Activated naive CD4-positive, alpha-beta T cell (primary cell): Measurements from ENCODE around the gene FNDC3B.
"Not testable (repeated sequence)": the region's sequence is repeated elsewhere in the genome, so short reads cannot be mapped to it uniquely, and the experiment has no call there.

ENCODE experiments used
- DNase-seq, 4 experiments: peaks; one replicate each; lab custom pipeline; 2025; lab: John Stamatoyannopoulos, UW

FNDC3B gene

GRCh38 chr3:172340583-172340982, 301.2 kb downstream of the FNDC3B start:
- no peak for DNase-seq

- DNase-seq: no peak
Measured at GRCh38 chr3:172341482-172342059, 302.2 kb downstream of the FNDC3B start.

DNA sequence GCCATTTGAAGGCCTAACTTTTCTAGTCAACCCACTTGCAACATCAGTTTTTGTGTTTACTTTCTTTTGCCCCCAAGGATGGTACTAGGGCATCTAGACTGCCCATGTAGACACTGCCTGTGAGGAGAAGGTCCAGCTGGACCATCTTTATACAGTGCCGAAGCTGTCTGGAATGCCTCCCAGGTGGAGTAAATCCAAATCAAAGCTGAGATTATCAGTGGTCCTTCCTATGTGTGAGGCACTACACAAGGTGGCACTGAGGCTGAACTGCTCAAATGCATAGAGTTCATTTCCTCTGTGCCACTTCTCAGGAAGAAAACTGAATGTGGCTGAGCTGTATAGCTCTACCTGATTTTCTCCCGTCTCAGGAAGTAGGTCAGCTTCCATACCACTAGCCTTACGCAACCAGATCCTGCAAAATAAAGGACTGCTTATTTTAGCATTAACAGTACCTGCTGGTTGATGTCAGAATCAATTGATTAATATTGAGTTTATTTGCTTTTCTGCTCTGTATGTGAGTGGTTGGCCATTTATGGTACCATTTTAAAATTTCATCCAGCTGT, 302.8 kb downstream of the FNDC3B start:
- no peak for DNase-seq

DNA sequence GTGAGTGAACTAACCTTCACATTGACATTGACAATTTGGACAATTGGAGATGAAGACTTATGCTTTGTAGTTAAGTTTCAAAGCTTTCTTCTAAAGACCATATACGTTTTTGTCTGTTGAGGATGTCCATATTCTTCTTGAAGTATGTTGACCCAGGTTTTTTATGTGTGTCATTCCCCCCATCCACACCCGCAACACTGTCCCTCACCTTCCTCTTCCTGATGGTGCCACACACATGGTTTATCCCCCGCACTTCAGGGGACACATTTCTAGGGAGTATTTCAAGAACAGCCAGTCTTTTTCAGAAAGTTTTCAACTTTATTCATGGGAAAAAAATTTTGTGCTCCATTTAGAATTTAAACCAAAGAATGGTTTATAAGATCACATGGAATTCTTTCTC, 303.7 kb downstream of the FNDC3B start:
- DNase-seq: no peak

- no peak for DNase-seq
Measured at GRCh38 chr3:172343979-172344378, 304.6 kb downstream of the FNDC3B start.

- no peak for DNase-seq
Measured at GRCh38 chr3:172346161-172346560, 306.8 kb downstream of the FNDC3B start.

DNA sequence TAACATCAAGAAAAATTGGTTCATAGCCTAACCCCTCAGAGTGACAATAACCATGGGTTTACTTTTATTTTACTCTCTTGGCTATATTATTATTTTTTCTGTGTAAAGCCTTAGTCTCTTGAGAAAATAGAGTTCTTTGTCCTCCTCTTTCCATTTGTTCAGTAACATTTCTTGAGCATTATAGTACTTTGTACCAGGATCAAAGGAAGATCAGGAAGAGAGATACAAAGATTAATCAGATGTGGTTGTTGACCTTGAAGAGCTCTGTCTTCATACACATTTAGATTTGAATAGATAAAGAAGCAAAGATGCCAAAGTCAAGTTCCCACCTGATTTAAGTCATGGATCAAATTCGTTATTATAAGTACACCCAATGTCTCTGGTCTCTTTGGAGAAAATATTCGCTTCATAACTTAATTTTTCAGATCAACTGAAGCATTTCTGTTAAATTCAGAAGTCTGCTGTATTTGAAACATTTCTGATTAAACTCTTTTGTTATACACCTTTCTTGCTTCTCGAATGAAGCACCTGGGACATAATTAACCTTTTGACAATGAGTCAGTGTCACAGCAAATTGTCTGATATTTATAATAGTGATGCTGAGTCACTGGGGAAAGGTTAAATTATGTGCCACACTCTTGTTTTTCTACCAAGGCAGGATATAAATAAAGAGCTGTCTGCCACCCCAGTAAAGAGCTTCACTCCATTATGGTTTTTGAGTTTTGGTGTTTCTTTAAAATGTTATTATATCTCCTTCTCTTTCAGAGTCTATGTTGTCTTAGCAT, 308.7 kb downstream of the FNDC3B start:
- no peak for DNase-seq

DNA sequence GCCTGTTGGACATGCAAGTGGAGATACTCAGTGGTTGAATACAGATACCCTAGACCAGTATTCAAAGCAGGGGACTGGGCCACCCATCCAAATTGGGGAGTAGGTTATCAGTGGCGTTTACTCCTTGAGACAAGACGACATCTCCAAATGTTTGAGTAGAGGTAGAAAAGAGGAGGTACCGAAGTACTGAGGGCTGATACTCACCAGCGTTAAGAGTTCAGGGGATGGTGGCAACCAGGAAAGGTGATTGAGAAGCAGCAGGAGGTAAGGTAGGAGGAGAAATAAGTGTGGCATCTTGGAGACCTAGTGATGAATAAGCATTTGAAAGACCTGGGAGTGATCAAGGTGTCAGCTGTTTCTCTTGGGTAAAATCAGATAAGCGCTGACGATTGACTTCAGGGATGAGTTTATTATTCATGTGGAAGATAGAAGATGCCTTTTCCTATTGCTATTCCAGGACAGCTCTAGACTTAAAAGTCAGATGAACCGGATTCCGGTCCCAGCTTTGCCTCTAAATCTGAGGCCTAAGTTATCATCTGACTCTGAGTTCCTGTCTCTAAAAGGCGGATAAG, 312.6 kb downstream of the FNDC3B start:
- no peak for DNase-seq

- no peak for DNase-seq
Measured at GRCh38 chr3:172352786-172353185, 313.4 kb downstream of the FNDC3B start.

GRCh38 chr3:172354931-172355499, 315.6 kb downstream of the FNDC3B start:
- no peak for DNase-seq

- DNase-seq: no peak
Measured at GRCh38 chr3:172355836-172356235, 316.5 kb downstream of the FNDC3B start.

DNA sequence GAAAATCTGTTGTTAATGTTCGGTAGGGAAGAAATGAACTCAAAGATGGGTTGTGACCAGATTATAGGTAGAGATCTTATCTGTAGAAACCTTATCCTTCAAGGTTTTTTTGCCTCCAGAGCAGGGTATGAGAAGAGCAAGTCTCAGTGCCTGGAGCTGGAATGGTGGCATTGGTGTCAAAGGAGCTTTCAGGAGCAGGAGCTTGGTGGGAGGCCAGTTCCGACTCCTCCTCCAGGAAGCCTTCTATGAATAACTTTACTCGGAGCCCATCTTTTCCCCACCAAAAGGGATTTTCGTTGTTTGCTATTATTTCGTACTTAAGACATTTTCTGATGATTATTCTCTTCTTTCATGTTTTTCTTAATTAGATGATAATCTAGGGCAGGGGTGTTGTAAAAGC, 317.0 kb downstream of the FNDC3B start:
- DNase-seq: no peak

DNA sequence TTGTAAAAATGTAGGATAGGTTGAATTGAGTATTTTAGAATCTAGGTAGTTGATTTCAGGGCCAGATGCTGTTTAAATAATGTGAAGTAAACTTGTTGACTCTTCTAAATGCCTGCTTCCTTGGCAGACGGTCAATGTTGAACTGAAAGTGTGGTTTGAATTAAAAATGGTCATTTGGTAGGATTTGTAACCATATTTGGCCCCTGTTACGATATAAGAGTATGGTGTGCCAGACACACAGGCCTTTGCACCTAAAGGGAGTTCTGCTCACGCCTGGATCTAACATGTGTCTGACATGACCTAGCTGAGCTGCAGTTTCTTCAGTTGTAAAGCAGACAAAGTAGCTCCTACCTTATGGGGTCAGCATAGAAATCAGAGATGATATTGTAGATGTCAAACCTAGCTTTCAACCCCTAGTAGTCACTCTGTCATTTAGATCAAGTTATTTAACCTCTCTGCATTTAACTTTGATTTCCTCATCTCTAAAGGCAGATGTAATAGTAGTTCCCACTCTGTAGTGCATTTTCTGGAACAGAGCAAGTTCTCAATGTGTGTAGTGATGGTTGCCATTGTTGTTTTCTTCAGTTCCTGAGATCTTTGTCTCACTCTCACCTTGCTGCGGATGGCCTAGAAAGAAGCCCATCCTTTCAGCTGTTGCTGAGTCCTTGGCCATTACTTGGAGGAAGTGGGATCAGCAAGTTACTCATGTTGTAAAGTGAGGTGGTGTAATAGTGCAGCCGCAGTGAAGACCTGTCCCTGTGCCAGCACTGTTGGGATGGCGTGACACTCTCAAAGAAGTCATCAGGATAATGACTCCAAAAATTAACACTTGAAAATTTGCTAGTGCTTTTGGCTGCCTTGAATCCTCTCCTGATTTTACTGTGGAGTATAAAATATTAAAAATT, 318.7 kb downstream of the FNDC3B start:
- DNase-seq: no peak

DNA sequence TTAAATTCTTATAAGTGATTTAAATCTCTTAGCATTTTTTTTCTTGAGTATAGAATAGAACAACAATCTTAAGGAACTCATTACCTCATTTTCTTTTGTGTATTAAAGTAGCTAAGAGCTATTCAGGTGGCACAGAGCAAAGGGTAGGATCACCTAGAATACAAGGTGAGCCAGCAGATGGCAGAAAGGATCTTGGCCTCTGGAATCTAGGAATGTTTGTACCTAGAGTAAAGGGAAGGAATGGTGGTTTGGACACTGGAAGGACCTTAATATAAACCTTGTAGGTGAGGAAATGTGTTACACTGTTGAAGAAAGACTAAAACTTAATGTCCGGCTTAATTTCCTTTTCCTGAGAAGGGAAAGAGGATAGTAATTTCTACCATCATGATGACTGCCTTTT, 319.9 kb downstream of the FNDC3B start:
- no peak for DNase-seq

DNA sequence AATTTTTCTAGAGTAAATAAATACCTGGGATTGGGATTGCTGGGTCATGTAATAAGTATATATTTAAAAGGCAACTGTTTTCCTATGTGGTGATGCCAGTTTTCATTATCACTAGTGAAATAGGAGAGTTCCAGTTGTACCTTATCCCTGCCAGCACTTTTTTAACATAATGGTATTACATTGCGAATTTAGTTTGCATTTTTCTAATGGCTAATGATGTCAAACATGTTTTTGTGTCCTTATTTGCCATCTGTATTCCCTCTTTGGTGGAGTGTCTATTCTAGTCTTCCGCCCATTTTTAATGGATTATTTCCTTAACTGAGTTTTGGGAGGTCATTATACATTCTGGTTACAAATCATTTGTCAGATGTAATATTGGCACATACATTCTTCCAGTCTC, 320.6 kb downstream of the FNDC3B start:
- no peak for DNase-seq

GRCh38 chr3:172362583-172362982, 323.2 kb downstream of the FNDC3B start:
- no peak for DNase-seq

- no peak for DNase-seq
Measured at GRCh38 chr3:172364374-172365027, 325.1 kb downstream of the FNDC3B start.

- no peak for DNase-seq
Measured at GRCh38 chr3:172365028-172365567, 325.7 kb downstream of the FNDC3B start.

GRCh38 chr3:172367205-172368105, 328.1 kb downstream of the FNDC3B start:
- no peak for DNase-seq

GRCh38 chr3:172368556-172368955, 329.2 kb downstream of the FNDC3B start:
- not testable (repeated sequence) for DNase-seq
